ENCODE results near the gene VRK3.

- TF ChIP-seq CTCF (conservative IDR thresholded peaks at IDR 0.05) (no peak), EZH2 (IDR thresholded peaks at IDR 0.05; ENCODE audit: low read depth) (no peak)
Observed at GRCh38 chr19:49978324-49978723, 46.8 kb downstream of the VRK3 start.

All from PC-9 (cell line).